ENCODE measurements around the gene MMP12.
"Not testable (repeated sequence)": the region's sequence is repeated elsewhere in the genome, so short reads cannot be mapped to it uniquely, and the experiment has no call there.

MMP12 gene

GRCh38 chr11:102874852-102875251, at the start of gene MMP12:
Gene MMP12 (minus strand): TSS chr11:102874982. CDS start chr11:102874937, 45 bp downstream.
- no peak for DNase-seq

DNA sequence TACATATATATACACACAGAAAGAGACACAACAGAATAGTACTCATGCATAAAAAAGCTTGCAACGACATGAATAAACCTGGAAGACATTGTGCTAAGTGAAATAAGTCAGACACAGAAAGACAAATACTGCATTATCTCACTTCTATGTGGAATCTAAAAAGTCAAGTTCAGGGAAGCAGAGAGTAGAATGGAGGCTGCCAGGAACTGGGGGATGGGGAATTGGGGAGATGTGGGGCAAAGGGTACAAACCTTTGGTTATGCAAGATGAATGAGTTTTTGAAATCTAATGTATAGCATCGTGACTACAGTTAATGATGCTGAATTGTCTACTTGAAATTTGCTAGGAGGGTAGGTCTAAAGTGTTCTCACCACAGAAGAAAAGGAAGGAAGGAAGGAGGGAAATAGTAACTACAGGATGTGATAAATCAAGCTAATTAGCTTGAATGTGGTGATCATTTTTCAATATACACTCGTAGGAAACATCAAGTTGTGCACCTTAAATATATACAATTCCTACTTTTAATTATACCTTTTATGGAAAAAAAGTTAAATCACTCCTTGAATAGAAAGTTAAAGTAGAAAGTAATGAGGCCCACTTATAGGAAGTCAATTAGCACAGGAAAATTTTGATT, 46.9 kb upstream of the MMP12 start:
- no peak for DNase-seq

- no peak for DNase-seq
Observed at GRCh38 chr11:102920118-102920684, 45.4 kb upstream of the MMP12 start.

DNA sequence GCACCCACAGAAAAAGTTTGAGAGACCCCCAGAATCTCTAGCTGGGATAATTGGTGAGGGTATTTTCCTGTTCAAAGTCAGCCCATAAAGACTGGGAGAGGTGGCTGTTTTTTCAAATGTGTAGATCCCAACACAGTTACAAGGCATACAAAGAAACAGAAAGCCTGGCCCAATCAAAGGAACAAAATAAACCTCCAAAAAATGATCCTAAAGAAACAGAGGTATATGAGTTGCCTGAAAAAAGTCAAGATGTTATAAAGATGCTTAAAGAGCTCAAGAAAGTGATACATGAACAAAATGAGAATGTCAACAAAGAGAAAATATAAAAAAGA, 40.2 kb upstream of the MMP12 start:
- no peak for DNase-seq

GRCh38 chr11:102914238-102915043, 39.7 kb upstream of the MMP12 start:
- peak; percentile 59 for DNase-seq

GRCh38 chr11:102912482-102912830, 37.7 kb upstream of the MMP12 start:
- no peak for DNase-seq

GRCh38 chr11:102911758-102912481, 37.1 kb upstream of the MMP12 start:
- DNase-seq, result no peak

DNA sequence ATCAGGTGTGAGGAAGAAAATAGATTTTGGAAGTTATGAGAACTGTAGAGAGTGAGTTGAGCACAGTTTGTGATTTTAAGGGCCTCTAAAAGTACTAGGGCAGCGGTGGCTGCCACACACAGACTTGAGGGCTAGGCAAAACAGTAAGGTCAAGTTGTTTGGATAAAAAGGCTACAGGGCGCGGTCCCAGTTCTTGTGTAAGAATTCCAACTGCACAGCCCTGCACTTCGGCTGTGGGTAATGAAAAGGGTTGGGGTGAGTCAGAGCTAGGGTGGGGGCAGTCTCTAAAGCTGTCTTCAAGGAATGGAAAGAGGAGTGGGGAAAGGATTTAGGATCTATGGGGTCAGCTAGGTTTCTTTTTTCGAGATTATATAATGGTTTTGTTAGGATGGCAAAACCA, 31.1 kb upstream of the MMP12 start:
- DNase-seq, result not testable (repeated sequence)

- DNase-seq, result not testable (repeated sequence)
Observed at GRCh38 chr11:102903895-102904294, 29.1 kb upstream of the MMP12 start.

- no peak for DNase-seq
Observed at GRCh38 chr11:102900346-102900745, 25.6 kb upstream of the MMP12 start.

DNA sequence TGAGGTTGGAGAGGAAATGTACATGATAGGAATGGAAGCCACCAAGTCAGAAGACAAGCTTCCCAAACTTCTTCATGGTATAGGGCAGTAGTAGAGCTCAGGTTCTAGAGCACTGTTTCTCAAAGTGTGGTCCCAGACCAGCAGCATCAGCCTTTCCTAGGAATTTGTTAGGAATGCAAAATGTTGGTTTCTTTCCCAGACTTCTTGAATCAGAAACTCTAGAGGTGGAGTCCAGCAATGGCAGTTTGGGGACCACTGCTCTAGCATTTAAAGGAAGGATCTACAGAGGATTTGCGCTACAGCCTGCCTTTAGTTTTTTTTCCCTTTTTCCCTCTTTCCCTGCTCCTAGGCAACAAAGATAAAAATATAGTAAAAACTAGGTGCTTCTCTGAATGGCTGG, 17.0 kb upstream of the MMP12 start:
- DNase-seq, result no peak

DNA sequence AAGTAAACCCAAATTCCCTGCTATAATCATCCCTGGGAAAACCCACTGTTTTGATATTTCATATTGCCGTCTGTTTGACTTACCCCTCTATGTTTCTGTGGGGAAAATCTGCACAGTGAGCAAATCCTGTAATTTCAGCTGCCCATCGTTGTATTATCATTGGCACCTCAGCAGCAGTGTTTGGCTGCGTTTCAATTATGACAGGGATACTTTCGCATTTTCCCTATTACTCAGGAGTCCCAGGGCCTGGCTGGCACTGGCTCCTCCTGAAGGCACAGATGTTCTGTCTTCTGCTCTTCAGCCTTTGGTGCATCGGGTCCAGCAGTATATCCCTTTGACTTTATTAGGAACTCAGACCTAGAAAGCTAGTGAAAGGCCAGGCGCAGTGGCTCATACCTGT, 12.2 kb upstream of the MMP12 start:
- no peak for DNase-seq

DNA sequence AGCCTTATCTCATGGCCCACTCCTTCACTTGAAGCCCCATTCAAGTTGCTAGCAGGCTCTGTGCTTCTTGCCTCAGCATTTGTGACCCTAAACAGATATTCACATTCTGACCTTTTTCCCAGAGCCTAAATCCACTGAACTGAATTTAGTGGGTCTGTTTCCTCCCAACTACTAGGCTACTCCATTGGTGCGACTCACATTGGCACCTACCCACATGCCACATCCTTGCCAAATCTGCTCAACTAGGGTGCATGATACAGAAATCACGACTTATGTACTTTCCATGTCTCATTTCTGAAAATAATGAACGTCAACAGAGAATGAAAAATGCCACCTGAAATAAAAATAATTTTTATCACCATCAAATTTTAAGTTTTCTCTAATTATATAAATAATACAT, 8.4 kb upstream of the MMP12 start:
- DNase-seq, result no peak

DNA sequence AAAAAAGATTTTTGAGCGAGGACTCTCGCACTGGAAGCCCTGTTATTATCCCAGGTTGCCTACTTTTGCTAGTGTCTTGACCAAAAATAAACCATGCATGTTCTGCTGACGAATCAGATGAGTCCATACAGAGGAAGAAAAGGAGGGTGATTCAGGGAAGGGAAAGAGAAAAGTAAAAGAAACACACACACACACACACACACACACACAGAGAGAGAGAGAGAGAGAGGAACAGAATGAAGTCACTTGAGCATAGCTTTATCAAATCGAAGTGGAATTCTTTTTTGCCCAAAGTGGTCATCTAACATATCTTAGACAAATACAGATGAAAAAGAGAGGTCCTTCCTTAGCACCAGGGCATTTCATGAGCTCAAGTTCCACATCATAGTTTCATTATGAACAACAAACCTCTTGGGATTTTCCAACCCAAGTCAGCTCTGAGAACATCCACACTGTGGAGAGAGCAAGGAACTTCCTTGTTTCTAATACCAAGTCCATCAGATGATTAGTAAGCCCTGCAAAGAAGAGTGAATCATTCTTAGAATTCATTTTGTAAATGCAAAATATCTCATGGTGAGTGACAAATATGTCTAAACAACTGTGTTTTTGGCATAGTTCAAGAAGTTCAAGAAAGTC, 7.7 kb upstream of the MMP12 start:
- peak; percentile 25 for DNase-seq

DNA sequence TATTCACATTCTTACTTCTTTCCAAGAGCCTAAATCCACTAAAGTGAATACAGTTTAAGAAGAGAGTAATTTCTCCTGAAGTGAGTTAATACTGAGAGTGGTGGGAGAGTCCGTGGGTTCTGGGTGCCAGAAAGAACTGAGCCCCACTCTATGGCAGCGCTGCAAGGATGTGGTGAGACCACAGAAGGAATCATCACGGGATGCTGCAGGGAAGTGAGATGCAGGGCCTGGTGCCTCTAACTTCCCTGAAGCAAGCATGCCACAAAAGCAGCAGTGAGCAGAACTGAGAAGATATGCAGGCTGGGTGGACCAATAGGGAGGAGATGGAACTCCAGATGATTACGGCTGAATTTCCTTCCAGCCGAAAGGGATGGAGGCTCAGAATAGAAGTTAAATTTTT, 5.0 kb upstream of the MMP12 start:
- no peak for DNase-seq

DNA sequence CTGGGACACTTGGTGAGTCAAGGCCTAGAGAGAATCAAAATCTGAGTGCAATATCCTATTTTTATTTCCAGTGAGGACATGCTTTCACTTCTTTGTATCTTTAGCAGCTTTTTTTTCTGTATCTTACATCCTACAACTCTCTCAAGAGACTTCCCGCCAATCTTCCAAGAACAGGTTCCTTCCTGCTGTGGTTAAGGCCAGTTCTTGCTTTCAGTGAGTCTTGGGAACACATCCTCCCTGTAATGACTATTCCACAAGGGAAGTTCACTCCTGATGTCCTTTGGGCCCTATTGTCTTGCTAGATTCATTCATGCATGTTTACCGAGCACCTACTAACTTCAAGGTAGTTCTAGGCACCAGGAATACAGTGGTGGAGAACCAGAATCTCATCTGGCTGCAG, 3.8 kb upstream of the MMP12 start:
- DNase-seq, result no peak

DNA sequence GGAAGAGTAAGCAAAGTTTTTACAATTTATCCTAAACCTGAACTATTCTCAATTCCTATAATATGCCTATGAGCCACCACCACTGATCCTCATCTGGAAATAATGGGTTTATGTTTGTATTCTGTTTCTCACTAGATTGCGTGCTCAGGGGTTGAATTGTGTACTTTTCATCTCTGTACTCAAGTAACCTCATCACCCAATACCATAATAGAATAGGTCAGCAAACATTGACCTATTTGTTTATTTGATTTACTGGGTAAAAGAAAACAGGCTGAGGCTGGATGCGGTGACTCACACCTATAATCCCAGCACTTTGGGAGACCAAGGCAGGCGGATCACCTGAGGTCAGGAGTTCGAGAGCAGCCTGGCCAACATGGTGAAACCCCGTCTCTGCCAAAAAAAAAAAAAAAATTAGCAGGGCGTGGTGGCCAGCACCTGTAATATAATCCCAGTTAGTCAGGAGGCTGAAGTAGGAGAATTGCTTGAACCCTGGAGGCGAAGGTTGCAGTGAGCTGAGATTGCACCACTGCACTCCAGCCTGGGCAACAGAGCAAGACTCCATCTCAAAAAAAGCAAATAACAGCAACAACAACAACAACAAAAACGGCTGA, 5.3 kb downstream of the MMP12 start:
- peak; percentile 98 for DNase-seq

DNA sequence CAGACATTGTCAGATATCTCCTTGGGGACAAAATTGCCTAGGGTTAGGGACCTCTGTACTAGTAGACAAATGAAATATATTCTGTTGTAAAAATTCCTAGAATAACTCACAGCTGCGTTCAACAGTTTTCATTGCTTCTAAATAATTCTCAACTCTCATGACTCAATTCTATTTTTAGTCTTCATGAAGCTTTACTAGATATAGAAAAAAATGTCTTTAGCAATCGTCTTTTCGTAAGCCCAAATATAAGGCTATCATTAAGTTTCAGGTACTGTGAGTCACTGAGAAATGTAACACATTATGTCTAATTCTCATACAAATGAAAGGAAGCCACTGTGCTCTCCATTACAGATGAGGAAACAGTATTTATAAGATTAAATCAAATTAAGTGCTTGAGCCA, 6.4 kb downstream of the MMP12 start:
- peak; percentile 21 for DNase-seq

GRCh38 chr11:102864724-102865123, 10.1 kb downstream of the MMP12 start:
- no peak for DNase-seq

DNA sequence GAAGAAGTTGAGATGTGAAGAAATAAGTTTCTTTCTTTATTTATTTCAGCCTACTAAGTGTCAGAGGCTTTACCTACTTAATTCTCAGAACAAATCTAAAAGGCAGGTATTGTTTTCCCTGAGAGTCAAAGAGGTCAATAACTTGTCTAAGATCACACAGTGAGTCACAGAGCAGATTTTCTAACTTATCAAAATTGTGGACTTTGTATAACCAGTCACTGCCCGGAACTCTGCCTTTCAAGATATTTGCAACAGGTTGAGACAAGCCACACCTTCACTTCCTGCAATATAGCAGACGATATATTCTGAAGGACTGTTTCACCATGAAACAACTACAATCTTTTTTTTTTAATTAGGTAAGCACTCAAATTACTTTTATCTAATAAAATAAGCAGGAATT, 20.8 kb downstream of the MMP12 start:
- DNase-seq, result no peak

- no peak for DNase-seq
Observed at GRCh38 chr11:102853055-102853454, 21.7 kb downstream of the MMP12 start.

DNA sequence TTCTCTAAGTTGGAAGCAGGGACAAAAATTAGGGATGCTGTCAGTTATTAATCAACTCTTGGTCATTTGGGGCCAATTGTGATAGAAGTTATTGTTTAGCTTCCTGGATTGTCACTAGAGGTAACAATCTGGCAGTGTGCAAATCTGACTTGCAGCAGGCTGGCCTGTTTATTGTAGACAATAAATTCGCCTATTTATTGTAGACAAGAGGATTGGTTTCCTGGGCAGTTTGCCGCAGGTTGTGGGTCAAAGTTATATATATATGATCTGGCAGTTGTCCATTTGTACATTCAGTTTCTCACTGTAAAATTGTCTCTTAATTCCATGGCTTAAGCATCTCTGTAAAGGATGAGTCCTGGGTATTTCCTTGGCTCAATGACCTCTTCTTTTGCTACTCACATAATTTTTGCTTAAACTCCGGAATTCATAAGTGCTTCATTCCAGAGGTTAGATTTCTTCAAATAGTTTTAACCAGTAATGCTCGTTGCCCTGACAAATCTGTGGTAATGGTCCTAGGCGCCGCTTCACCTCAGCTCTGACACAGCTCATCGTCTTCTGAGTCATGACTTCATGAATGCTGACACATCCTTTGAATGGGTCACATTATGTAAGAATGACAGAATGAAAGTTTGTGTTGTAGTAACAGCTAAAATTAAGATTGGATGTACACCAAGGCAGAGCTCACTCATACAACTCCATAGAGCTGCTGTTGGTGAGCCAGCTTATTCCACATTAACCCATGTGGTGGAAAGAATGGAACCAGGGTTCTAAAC, 23.6 kb downstream of the MMP12 start:
- no peak for DNase-seq
